Tibial artery (tissue), 4 donors: ENCODE data around the gene ECD.
"Not testable (repeated sequence)": the region's sequence is repeated elsewhere in the genome, so short reads cannot be mapped to it uniquely, and the experiment has no call there.

Source experiments
- DNase-seq, 2 donors: peaks; one replicate each; pipeline ENCODE4 v3.0.0-alpha.2; 2019
- H3K27ac ChIP-seq, 2 donors: fragments of 200-600 bp; sonication (generic) in 1 of 2; 1 replicate in 1 of 2; 2 replicates in 1 of 2; pipeline ENCODE4 v1.5.1; 2018 to 2019; ENCODE audit warnings: mild to moderate bottlenecking in 1 of 2
- H3K27me3 ChIP-seq, 2 donors: fragments of 200-600 bp; sonication (generic) in 1 of 2; one replicate each; pipeline versions ENCODE4 v1.5.1 to v1.6.0; 2016 to 2019
- H3K36me3 ChIP-seq, 3 donors: fragments of 200-600 bp; sonication (generic) in 2 of 3; one replicate each; pipeline ENCODE4 v1.5.1; 2016 to 2019; ENCODE audit warnings: mild to moderate bottlenecking in 2 of 3
- H3K4me1 ChIP-seq, 4 donors: fragments of 200-600 bp; sonication (generic) in 2 of 4; 1 replicate in 3 of 4; 2 replicates in 1 of 4; pipeline ENCODE4 v1.5.1; 2016 to 2019
- H3K4me3 ChIP-seq, 2 donors: fragments of 200-600 bp; sonication (generic) in 1 of 2; 1 replicate in 1 of 2; 2 replicates in 1 of 2; pipeline ENCODE4 v1.5.1; 2018 to 2019; ENCODE audit warnings: mild to moderate bottlenecking in 2 of 2
- H3K9me3 ChIP-seq, 3 donors: fragments of 200-600 bp; sonication (generic) in 1 of 3; one replicate each; pipeline ENCODE4 v1.5.1; 2016 to 2019
- CTCF ChIP-seq, 2 experiments: fragments of 200-600 bp in 1 of 2; fragments of 450-650 bp in 1 of 2; IDR thresholded peaks; one replicate each; pipeline ENCODE4 v1.5.1; 2017 to 2019; ENCODE audit warnings: antibody characterized with exemption in 2 of 2, mild to moderate bottlenecking in 1 of 2, moderate library complexity in 1 of 2
- intact Hi-C: fragments of 100-400 bp; cut with DNase I; formaldehyde crosslinking; loops from one replicate; pipeline ENCODE4 v1.15.0; 2023; ENCODE audit warnings: low total_unique reads

The ECD gene

DNA sequence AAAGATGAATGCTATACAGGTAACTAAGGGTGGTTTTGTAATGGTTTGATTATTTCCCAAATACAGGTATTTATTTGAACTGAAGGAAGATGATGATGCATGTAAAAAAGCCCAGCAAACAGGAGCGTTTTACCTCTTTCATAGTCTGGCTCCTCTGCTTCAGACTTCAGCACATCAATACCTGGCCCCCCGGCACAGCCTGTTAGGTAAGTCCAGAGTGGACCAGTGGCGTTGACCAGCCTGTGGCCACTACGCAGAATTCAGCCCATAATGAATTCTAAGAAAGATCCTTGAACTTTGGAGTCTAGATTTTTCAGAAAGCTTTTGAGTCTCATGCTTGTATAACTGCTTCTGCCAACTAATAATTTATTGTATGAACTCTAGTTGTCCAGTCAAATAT lies 47.9 kb downstream of the ECD start:
- peaks cover 10 to 51% (median 12%) of the 10 kb centered on the region in 3 donors for H3K36me3 ChIP-seq
- DNase-seq, result no peak
- no peaks in the 10 kb centered on the region for H3K9me3 ChIP-seq
- no peaks in the 10 kb centered on the region for H3K27me3 ChIP-seq
- no peak overlapping the region for H3K4me3 ChIP-seq
- no peak for TF ChIP-seq CTCF (IDR thresholded peaks at IDR 0.05)
- peaks cover 0 to 11% (median 0%) of the 10 kb centered on the region in 4 donors for H3K4me1 ChIP-seq
- H3K27ac ChIP-seq, result no peak overlapping the region
- intact Hi-C loops, result no loop called here

- Histone ChIP-seq H3K27ac (no peak overlapping the region), H3K27me3 (no peaks in the 10 kb centered on the region), H3K36me3 (peaks cover 10 to 46% (median 12%) of the 10 kb centered on the region in 3 donors), H3K9me3 (no peaks in the 10 kb centered on the region), H3K4me3 (no peak overlapping the region), H3K4me1 (peaks cover 0 to 11% (median 0%) of the 10 kb centered on the region in 4 donors)
- intact Hi-C loops, result no loop called here
- TF ChIP-seq CTCF (IDR thresholded peaks at IDR 0.05), result no peak
- no peak for DNase-seq
These were observed 48.4 kb downstream of the ECD start for GRCh38 chr10:73119457-73119856.

- DNase-seq, result no peak
- Histone ChIP-seq H3K4me1 (peaks cover 0 to 19% (median 0%) of the 10 kb centered on the region in 4 donors), H3K4me3 (no peak overlapping the region), H3K9me3 (no peaks in the 10 kb centered on the region), H3K36me3 (peaks cover 0 to 34% (median 4%) of the 10 kb centered on the region in 3 donors), H3K27ac (peak overlapping the region; percentile 33 to 57), H3K27me3 (no peaks in the 10 kb centered on the region)
- TF ChIP-seq CTCF (IDR thresholded peaks at IDR 0.05), result no peak
- intact Hi-C loops, result no loop called here
These were observed 49.6 kb downstream of the ECD start for GRCh38 chr10:73117976-73118743.

DNA sequence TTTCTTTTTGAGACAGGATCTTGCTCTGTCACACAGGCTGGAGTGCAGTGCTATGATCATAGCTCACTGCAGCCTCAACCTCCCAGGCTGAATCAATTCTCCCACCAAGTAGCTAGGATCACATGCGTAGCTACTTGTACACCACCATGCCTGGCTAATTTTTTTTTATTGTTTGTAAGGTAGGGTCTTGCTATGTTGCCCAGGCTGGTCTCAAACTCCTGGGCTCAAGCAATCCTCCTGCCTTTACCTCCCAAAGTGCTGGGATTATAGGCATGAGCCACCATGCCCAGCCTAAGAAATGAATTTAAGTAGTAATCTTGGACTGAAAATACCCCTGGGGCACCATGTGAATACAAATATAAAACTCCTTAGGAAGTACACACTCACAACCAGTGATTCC lies 51.8 kb downstream of the ECD start:
- H3K36me3 ChIP-seq, result peaks cover 0 to 22% (median 4%) of the 10 kb centered on the region in 3 donors
- no peaks in the 10 kb centered on the region for H3K27me3 ChIP-seq
- H3K4me3 ChIP-seq, result no peak overlapping the region
- H3K9me3 ChIP-seq, result no peaks in the 10 kb centered on the region
- no peak overlapping the region for H3K27ac ChIP-seq
- intact Hi-C loops, result no loop called here
- H3K4me1 ChIP-seq, result peaks cover 0 to 22% (median 0%) of the 10 kb centered on the region in 4 donors
- TF ChIP-seq CTCF (IDR thresholded peaks at IDR 0.05), result no peak
- no peak for DNase-seq

- intact Hi-C loops, result no loop called here
- no peak for DNase-seq
- no peaks in the 10 kb centered on the region for H3K9me3 ChIP-seq
- peaks cover 0 to 24% (median 0%) of the 10 kb centered on the region in 4 donors for H3K4me1 ChIP-seq
- H3K27me3 ChIP-seq, result no peaks in the 10 kb centered on the region
- TF ChIP-seq CTCF (IDR thresholded peaks at IDR 0.05), result no peak
- H3K36me3 ChIP-seq, result peaks cover 0 to 10% (median 0%) of the 10 kb centered on the region in 3 donors
- H3K4me3 ChIP-seq, result no peak overlapping the region
- peak overlapping the region in 1 of 2 donors; percentile 23 for H3K27ac ChIP-seq
These were observed 54.3 kb downstream of the ECD start for GRCh38 chr10:73113551-73113950.

GRCh38 chr10:73112032-73112431 lies 55.8 kb downstream of the ECD start:
- intact Hi-C loops, DNase-seq, H3K9me3 ChIP-seq, H3K27me3 ChIP-seq, H3K27ac ChIP-seq, H3K4me3 ChIP-seq: not testable (repeated sequence)
- Histone ChIP-seq H3K4me1 (peaks cover 0 to 14% (median 0%) of the 10 kb centered on the region in 4 donors), H3K36me3 (peaks cover 0 to 11% (median 0%) of the 10 kb centered on the region in 3 donors)
